HG03064 (cell line): ENCODE results near the gene MUCL3.
"Not testable (repeated sequence)": the region's sequence is repeated elsewhere in the genome, so short reads cannot be mapped to it uniquely, and the experiment has no call there.

ENCODE experiments used
- ATAC-seq: cut with Tn5 transposase; IDR thresholded peaks from one replicate; pipeline ENCODE4 v1.9.1; 2021; ENCODE audit warnings: low read depth; ENCODE audit not compliant: unreplicated experiment

Gene MUCL3

GRCh38 chr6:30940361-30940986 is at the start of gene MUCL3:
Gene MUCL3, plus strand, starts transcription at chr6:30940973. Its CDS starts 27 bp downstream, at chr6:30941000.
- ATAC-seq, result no peak

GRCh38 chr6:30891450-30891723 is 49.4 kb upstream of the MUCL3 start:
- ATAC-seq, result no peak

DNA sequence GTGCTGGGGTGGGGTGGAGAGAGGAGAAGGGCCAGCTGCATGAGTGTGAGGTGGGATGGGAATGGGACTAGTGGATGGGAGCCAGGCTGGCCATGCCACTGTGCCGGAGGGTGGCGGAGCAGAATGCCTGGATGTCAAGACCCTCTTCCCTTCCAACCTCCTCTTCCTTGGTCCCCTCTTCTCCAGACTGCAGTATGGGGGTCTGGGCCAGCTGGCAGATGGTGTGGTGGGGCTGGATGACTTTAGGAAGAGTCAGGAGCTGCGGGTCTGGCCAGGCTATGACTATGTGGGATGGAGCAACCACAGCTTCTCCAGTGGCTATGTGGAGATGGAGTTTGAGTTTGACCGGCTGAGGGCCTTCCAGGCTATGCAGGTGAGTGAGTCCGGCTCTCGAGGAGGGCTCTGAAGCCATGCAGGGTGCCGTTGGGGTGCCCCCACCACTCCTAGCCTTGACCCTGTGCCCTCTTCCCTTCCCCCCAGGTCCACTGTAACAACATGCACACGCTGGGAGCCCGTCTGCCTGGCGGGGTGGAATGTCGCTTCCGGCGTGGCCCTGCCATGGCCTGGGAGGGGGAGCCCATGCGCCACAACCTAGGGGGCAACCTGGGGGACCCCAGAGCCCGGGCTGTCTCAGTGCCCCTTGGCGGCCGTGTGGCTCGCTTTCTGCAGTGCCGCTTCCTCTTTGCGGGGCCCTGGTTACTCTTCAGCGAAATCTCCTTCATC is 48.8 kb upstream of the MUCL3 start:
- no peak for ATAC-seq

- ATAC-seq, result no peak
Measured at GRCh38 chr6:30893001-30893591, 47.7 kb upstream of the MUCL3 start.

- ATAC-seq, result no peak
Measured at GRCh38 chr6:30893666-30894065, 47.1 kb upstream of the MUCL3 start.

- no peak for ATAC-seq
Measured at GRCh38 chr6:30894381-30894780, 46.4 kb upstream of the MUCL3 start.

DNA sequence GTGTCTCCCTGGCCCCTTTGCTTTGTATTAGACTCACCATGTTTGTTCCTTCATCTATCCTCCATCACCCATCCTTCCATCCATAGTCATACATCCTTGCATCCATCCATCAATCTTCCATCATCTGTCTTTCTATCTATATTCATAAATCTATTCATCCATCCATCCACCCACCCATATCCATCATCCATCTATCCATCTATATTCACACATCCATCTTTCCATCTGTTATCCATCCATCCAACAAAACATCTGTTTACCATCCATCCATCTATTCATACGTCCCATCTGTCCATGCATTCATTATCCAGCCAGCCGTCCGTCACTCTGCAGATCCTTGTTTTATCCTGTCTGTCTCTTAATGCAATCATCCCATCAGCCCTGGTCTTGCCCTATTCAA is 45.8 kb upstream of the MUCL3 start:
- ATAC-seq, result no peak

GRCh38 chr6:30895343-30895742 is 45.4 kb upstream of the MUCL3 start:
- no peak for ATAC-seq

GRCh38 chr6:30896541-30896940 is 44.2 kb upstream of the MUCL3 start:
- ATAC-seq, result no peak

GRCh38 chr6:30897882-30898281 is 42.9 kb upstream of the MUCL3 start:
- ATAC-seq, result no peak

- no peak for ATAC-seq
Measured at GRCh38 chr6:30898750-30899360, 41.9 kb upstream of the MUCL3 start.

DNA sequence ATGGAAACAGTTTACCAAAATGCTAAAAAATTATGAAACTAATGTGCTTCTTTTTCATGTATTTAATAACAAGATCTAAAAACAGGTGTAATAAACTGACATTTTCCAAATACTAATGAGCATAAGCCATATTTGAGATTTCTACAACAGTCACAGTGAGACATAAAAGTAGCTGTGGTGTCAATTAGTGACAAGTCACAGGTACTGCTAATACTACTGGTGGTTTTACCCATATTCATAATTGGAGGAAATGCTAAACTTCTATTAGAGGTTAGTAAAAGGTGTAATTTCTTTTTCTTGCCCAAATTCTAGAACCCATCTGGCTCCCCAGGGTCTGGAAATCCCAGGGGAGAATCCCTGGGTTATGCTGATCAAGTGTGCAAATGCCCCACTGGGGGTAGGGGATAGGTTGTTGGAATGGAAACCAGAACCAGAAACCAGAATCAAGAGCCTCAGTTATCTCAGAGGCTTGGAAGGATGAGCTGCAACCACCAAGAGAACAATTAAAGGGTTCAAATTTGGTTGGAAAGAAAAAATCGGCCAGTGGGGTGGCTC is 39.8 kb upstream of the MUCL3 start:
- no peak for ATAC-seq

DNA sequence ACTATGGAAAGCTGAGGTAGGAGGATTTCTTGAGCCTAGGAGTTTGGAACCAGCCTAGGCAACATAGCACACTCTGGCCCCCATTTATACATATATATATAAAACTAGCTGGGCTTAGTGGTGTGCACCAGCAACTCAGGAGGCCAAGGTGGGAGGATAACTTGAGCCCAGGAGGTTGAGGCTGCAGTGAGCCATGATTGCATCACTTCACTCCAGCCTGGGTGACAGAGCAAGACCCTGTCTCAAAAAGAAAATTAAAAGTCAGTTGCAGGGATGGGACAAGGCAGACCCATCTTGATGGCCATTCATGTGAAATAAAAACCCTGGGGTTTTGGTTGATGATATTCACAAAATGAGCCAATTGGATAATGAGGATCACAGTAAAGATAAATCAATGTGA is 39.3 kb upstream of the MUCL3 start:
- ATAC-seq, result no peak

DNA sequence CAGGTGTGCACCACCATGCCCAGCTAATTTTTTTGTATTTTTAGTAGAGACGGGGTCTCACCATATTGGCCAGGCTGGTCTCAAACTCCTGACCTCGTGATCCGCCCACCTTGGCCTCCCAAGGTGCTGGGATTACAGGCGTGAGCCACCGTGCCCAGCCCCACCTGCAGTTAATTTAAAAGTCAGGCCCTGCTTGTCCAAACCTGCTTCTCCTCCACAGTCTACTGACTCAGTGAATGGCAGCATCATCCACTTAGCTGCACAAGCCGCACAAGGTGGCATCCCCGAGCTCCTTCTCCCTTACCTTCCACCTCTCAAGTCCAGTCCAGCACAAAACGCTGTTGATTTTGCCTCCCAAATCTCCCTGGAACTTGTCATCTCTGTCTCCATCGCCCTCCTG is 38.6 kb upstream of the MUCL3 start:
- ATAC-seq, result not testable (repeated sequence)

- ATAC-seq, result no peak
Measured at GRCh38 chr6:30902709-30903108, 38.1 kb upstream of the MUCL3 start.

- no peak for ATAC-seq
Measured at GRCh38 chr6:30903236-30903635, 37.5 kb upstream of the MUCL3 start.

GRCh38 chr6:30907290-30907757 is 33.4 kb upstream of the MUCL3 start:
- ATAC-seq, result not testable (repeated sequence)

- peak; percentile 87 for ATAC-seq
Measured at GRCh38 chr6:30907758-30908591, 32.8 kb upstream of the MUCL3 start, which contains the start of gene GTF2H4. Gene GTF2H4, plus strand, starts transcription at chr6:30908207.

GRCh38 chr6:30908700-30909099 is 32.1 kb upstream of the MUCL3 start:
- ATAC-seq, result no peak

DNA sequence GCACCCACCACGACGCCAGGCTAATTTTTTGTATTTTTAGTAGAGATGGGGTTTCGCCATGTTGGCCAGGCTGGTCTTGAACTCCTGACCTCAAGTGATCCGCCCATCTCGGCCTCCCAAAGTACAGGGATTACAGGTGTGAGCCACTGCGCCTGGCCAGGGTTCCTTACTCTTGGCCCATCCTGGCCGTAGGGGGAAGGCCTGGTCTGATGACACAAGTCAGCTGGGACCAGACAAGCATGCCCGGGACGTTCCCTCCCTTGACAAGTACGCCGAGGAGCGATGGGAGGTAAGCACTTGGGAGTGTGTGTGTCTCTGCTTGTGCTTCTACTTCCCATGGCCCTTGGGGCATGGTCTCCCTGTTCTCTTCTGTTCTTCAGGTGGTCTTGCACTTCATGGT is 30.3 kb upstream of the MUCL3 start:
- ATAC-seq, result not testable (repeated sequence)
